8988T (cell line): ENCODE results near the gene EEF2.
"Not testable (repeated sequence)": the region's sequence is repeated elsewhere in the genome, so short reads cannot be mapped to it uniquely, and the experiment has no call there.

ENCODE experiments used
- DNase-seq: peaks from one replicate; pipeline ENCODE4 v3.0.0; 2011

EEF2 gene

DNA sequence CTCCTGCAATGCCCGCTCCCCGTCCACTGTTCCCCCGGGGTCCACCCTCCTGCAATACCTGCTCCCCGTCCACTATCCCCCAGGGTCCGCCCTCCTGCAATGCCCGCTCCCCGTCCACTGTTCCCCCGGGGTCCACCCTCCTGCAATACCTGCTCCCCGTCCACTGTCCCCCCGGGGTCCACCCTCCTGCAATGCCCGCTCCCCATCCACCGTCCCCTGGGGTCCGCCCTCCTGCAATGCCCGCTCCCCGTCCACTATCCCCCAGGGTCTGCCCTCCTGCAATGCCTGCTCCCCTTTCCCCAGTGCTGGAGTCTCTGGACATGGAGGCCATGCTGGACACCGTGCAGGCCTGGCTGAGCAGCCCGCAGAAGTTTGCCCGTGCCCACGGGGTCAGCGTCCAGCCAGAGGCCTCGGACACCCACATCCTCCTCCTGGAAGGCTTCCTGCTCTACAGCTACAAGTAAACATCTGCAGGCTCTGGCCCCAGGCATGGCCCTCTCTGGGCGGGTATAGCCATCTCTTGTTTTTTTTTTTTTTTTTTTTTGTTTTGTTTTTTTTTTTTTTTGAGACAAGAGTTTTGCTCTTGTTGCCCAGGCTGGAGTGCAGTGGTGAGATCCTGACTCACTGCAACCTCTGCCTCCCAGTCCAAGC is 46.8 kb downstream of the EEF2 start:
- DNase-seq = not testable (repeated sequence)

DNA sequence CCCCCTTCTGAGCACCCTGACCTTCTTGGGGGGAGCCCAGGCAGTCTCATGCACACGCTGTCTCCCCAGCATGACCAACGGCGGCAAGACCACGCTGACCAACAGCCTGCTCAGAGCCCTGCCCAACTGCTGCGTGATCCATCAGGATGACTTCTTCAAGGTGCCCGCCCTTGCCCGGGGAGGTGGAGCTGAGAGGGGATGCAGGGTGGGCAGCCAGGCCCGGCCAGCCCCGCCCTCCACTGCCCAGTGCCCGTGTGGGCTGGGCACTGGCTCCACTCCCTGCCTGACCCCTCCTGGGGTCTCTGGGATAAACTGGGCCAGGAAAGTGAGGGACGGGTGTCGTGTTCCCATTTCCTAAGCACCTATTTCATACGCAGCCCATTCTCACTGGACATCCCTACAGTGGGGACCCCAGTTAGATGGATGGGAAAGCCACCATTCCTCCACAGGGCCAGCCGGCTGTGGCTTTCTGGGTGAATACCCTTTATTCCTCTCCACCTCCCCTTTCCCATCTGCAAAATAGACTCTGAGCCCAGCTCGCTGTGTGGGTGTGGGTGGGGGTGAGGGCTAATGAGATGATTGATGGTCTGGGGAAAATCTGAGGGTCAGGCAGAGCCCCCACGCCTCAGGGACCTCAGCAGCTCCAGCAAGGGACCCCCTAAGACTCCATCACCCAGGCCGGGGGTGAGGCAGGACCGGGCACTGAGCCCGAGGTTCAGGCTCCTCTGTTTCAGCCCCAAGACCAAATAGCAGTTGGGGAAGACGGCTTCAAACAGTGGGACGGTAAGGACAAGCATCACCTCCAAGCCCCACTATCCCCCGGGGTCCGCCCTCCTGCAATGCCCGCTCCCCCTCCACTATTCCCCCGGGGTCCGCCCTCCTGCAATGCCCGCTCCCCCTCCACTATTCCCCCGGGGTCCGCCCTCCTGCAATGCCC is 48.5 kb downstream of the EEF2 start:
- no peak for DNase-seq

DNA sequence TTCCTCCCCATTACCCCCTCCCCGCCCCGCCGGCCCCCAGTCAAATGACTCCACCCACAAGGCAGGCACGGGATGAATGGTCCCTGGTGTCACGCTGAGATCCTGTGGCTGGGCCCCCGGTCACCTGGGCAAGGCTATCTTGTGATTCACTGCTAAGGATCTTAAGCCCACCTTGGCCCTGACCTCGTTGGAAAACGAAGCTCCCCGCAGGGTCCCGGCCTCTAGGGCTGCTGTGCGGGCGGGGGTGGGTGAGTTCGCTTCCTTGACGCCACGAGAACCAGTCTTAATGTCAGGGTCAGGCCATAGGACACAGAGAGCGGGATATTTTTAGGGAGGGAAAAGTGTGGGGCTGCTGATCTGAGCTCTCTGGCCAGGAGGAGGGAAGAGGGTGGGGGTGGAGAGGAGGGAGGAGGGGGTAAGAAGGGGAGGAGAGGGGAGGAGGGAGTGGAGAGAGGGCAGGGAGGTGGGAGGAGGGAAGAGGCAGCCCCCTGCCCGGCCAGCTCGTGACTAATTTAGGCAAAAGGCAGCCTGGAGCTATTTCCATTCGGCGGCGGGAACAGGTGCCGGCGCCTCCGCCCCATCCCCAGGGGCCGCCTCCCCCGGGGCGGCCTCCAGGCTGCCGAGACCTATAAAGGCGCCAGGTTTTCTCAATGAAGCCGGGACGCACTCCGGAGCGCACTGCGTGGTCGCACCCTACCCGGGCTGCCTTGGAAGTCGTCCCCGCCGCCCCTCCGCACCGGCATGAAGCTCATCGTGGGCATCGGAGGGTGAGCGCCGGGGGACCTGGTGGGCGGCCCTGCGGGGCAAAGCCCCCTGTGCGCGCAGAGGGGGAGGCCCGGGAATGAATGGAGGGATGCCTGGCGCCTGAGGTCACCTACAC is 52.1 kb downstream of the EEF2 start, which contains the start of gene NMRK2:
NMRK2 (plus strand) TSS at position 139 of the 880 bp plus-strand sequence; CDS start at position 742, 603 bp downstream.
- DNase-seq = no peak

DNA sequence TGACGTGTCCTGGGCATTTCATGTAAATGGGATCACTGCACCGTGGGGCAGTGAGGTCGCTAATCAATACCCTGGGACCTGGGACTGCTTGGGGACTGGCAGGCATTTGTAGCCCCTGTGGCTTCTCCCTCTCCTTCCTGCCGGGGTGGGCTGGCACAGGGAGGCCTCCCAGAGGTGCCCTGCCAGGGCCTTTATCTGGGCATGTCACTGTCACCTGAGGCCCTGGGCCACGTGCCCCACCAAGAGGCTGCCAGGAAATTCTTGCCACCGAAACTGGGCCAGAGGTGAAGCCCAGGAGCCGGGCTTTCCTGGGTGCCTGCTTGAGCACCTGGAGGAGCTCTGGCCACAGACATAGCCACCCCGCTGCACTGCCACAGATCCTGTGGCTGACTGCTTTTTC is 54.2 kb downstream of the EEF2 start:
- no peak for DNase-seq
